SK-N-MC (cell line): ENCODE results near the gene STON2.

Experiments used
- EZH2 ChIP-seq: fragments of 200-600 bp; sonication (generic); IDR thresholded peaks from one replicate; pipeline ENCODE4 v1.6.1; 2017; ENCODE audit warnings: antibody characterized with exemption
- FOXP2 ChIP-seq: optimal IDR thresholded peaks from 2 replicates; pipeline ENCODE3; 2011; ENCODE audit warnings: mild to moderate bottlenecking, moderate library complexity; ENCODE audit not compliant: insufficient read depth; ENCODE audit errors: extremely low read length, control extremely low read depth
- POLR2AphosphoS5 ChIP-seq: IDR thresholded peaks from 2 replicates; pipeline ENCODE4 v1.6.1; 2012; ENCODE audit warnings: mild to moderate bottlenecking, low read depth, low read length, borderline replicate concordance

- TF ChIP-seq POLR2AphosphoS5 (no peak), EZH2 (no peak), FOXP2 (no peak)
Observed at GRCh38 chr14:81429028-81429427, 28.9 kb upstream of the STON2 start.
